Cardiac muscle cell (in vitro differentiated cells and primary cell): ENCODE measurements around the gene PCDHGA4. TPM values are rescaled to one million over a fixed set of nuclear protein-coding genes. Genes with fewer than 3 reads are reported as not detected.

ENCODE experiments used
- polyA plus RNA-seq: library from polyadenylated mRNA; unstranded; fragments of >200 nt; fragmentation: Nextera tagmentation; extraction: Ambion mirVana; gene quantifications from 2 replicates; pipeline ENCODE4 v1.2.1, GENCODE V29; 2016
- total RNA-seq: library from RNA; depleted of rRNA; stranded (reverse); fragments of >200 nt; gene quantifications from 2 replicates; pipeline ENCODE4 v1.2.3, GENCODE V29; 2016

PCDHGA4 gene
- total and polyA plus RNA-seq, 2 experiments from 2014 or later: 0.20 to 1.5 TPM

Other genes with a start within 250 kb of the PCDHGA4 start
Only the 30 nearest of the 36 such genes appear.
- gene PCDHB9, start 167.9 kb upstream of the PCDHGA4 start, total RNA-seq: 7.4 and 7.9 TPM in 2 replicates
- gene PCDHB9, start 167.9 kb upstream of the PCDHGA4 start, polyA plus RNA-seq: 2.5 and 2.9 TPM in 2 replicates
- 8.8 and 10.9 TPM in 2 replicates for gene PCDHB10, start 162.7 kb upstream of the PCDHGA4 start, total RNA-seq
- 7.8 and 9.0 TPM in 2 replicates for gene PCDHB10, start 162.7 kb upstream of the PCDHGA4 start, polyA plus RNA-seq
- 4.7 and 8.6 TPM in 2 replicates for gene PCDHB11, start 155.4 kb upstream of the PCDHGA4 start, total RNA-seq
- gene PCDHB11, start 155.4 kb upstream of the PCDHGA4 start, polyA plus RNA-seq: 2.4 and 3.1 TPM in 2 replicates
- 9.5 and 17.7 TPM in 2 replicates for gene PCDHB12, start 146.3 kb upstream of the PCDHGA4 start, total RNA-seq
- 2.1 and 3.5 TPM in 2 replicates for gene PCDHB12, start 146.3 kb upstream of the PCDHGA4 start, polyA plus RNA-seq
- gene PCDHB13, start 141.1 kb upstream of the PCDHGA4 start, total RNA-seq: 7.8 and 8.4 TPM in 2 replicates
- 1.3 and 3.1 TPM in 2 replicates for gene PCDHB13, start 141.1 kb upstream of the PCDHGA4 start, polyA plus RNA-seq
- 17.3 and 21.2 TPM in 2 replicates for gene PCDHB14, start 131.7 kb upstream of the PCDHGA4 start, total RNA-seq
- gene PCDHB14, start 131.7 kb upstream of the PCDHGA4 start, polyA plus RNA-seq: 8.1 and 11.8 TPM in 2 replicates
- gene PCDHB15, start 109.6 kb upstream of the PCDHGA4 start, total RNA-seq: 21.3 and 32.4 TPM in 2 replicates
- 13.3 and 19.3 TPM in 2 replicates for gene PCDHB15, start 109.6 kb upstream of the PCDHGA4 start, polyA plus RNA-seq
- 0.42 TPM in 1 of 2 replicates, not detected in the other for gene SLC25A2, start 51.0 kb upstream of the PCDHGA4 start, total RNA-seq
- gene SLC25A2, start 51.0 kb upstream of the PCDHGA4 start, polyA plus RNA-seq: not detected in 2 replicates
- 93.8 and 124 TPM in 2 replicates for gene TAF7, start 34.2 kb upstream of the PCDHGA4 start, total RNA-seq
- 165 and 215 TPM in 2 replicates for gene TAF7, start 34.2 kb upstream of the PCDHGA4 start, polyA plus RNA-seq
- 1.7 and 2.3 TPM in 2 replicates for gene PCDHGA1, start 24.5 kb upstream of the PCDHGA4 start, total RNA-seq
- gene PCDHGA1, start 24.5 kb upstream of the PCDHGA4 start, polyA plus RNA-seq: 0.40 and 1.2 TPM in 2 replicates
- gene PCDHGA2, start 16.3 kb upstream of the PCDHGA4 start, total RNA-seq: 0.95 and 1.8 TPM in 2 replicates
- gene PCDHGA2, start 16.3 kb upstream of the PCDHGA4 start, polyA plus RNA-seq: 0.18 and 1.1 TPM in 2 replicates
- 1.5 and 3.2 TPM in 2 replicates for gene PCDHGA3, start 11.2 kb upstream of the PCDHGA4 start, total RNA-seq
- gene PCDHGA3, start 11.2 kb upstream of the PCDHGA4 start, polyA plus RNA-seq: 1.4 and 2.2 TPM in 2 replicates
- gene PCDHGB1, start 4.9 kb upstream of the PCDHGA4 start, total RNA-seq: 1.8 and 3.7 TPM in 2 replicates
- 0.32 and 0.46 TPM in 2 replicates for gene PCDHGB1, start 4.9 kb upstream of the PCDHGA4 start, polyA plus RNA-seq
- gene PCDHGB2, start 5.0 kb downstream of the PCDHGA4 start, total RNA-seq: 2.7 and 3.0 TPM in 2 replicates
- gene PCDHGB2, start 5.0 kb downstream of the PCDHGA4 start, polyA plus RNA-seq: 1.0 and 2.8 TPM in 2 replicates
- 1.1 and 1.2 TPM in 2 replicates for gene PCDHGA5, start 9.1 kb downstream of the PCDHGA4 start, total RNA-seq
- 0.09 TPM in 1 of 2 replicates, not detected in the other for gene PCDHGA5, start 9.1 kb downstream of the PCDHGA4 start, polyA plus RNA-seq
- 0.71 and 1.2 TPM in 2 replicates for gene PCDHGB3, start 15.2 kb downstream of the PCDHGA4 start, total RNA-seq
- 0.27 TPM in 1 of 2 replicates, not detected in the other for gene PCDHGB3, start 15.2 kb downstream of the PCDHGA4 start, polyA plus RNA-seq
- 0.66 and 0.88 TPM in 2 replicates for gene PCDHGA6, start 18.9 kb downstream of the PCDHGA4 start, total RNA-seq
- not detected in 2 replicates for gene PCDHGA6, start 18.9 kb downstream of the PCDHGA4 start, polyA plus RNA-seq
- 1.0 and 1.2 TPM in 2 replicates for gene PCDHGA7, start 27.7 kb downstream of the PCDHGA4 start, total RNA-seq
- gene PCDHGA7, start 27.7 kb downstream of the PCDHGA4 start, polyA plus RNA-seq: 0.20 TPM in 1 of 2 replicates, not detected in the other
- 17.4 and 23.5 TPM in 2 replicates for gene PCDHGB4, start 32.7 kb downstream of the PCDHGA4 start, total RNA-seq
- 9.9 and 12.5 TPM in 2 replicates for gene PCDHGB4, start 32.7 kb downstream of the PCDHGA4 start, polyA plus RNA-seq
- 2.3 and 2.5 TPM in 2 replicates for gene PCDHGA8, start 37.6 kb downstream of the PCDHGA4 start, total RNA-seq
- 0.37 and 1.0 TPM in 2 replicates for gene PCDHGA8, start 37.6 kb downstream of the PCDHGA4 start, polyA plus RNA-seq
- 1.2 and 2.6 TPM in 2 replicates for gene PCDHGB5, start 42.9 kb downstream of the PCDHGA4 start, total RNA-seq
- gene PCDHGB5, start 42.9 kb downstream of the PCDHGA4 start, polyA plus RNA-seq: 0.66 TPM in 1 of 2 replicates, not detected in the other
- gene PCDHGA9, start 47.8 kb downstream of the PCDHGA4 start, total RNA-seq: 1.1 and 1.8 TPM in 2 replicates
- 0.04 and 0.70 TPM in 2 replicates for gene PCDHGA9, start 47.8 kb downstream of the PCDHGA4 start, polyA plus RNA-seq
- gene PCDHGB6, start 53.0 kb downstream of the PCDHGA4 start, total RNA-seq: 28.7 and 48.6 TPM in 2 replicates
- gene PCDHGB6, start 53.0 kb downstream of the PCDHGA4 start, polyA plus RNA-seq: 26.1 and 44.1 TPM in 2 replicates
- 4.5 and 7.3 TPM in 2 replicates for gene PCDHGA10, start 58.0 kb downstream of the PCDHGA4 start, total RNA-seq
- 1.1 and 1.4 TPM in 2 replicates for gene PCDHGA10, start 58.0 kb downstream of the PCDHGA4 start, polyA plus RNA-seq
- 11.3 and 19.9 TPM in 2 replicates for gene PCDHGB7, start 62.7 kb downstream of the PCDHGA4 start, total RNA-seq
- 8.4 and 12.3 TPM in 2 replicates for gene PCDHGB7, start 62.7 kb downstream of the PCDHGA4 start, polyA plus RNA-seq
- 3.6 and 5.0 TPM in 2 replicates for gene PCDHGA11, start 66.0 kb downstream of the PCDHGA4 start, total RNA-seq
- gene PCDHGA11, start 66.0 kb downstream of the PCDHGA4 start, polyA plus RNA-seq: 0.64 and 1.7 TPM in 2 replicates
- 1.7 and 6.1 TPM in 2 replicates for gene PCDHGA12, start 75.5 kb downstream of the PCDHGA4 start, total RNA-seq
- gene PCDHGA12, start 75.5 kb downstream of the PCDHGA4 start, polyA plus RNA-seq: 0.45 and 0.52 TPM in 2 replicates
- 23.6 and 29.9 TPM in 2 replicates for gene PCDHGC3, start 120.9 kb downstream of the PCDHGA4 start, total RNA-seq
- 23.0 and 29.8 TPM in 2 replicates for gene PCDHGC3, start 120.9 kb downstream of the PCDHGA4 start, polyA plus RNA-seq
- 1.1 and 7.9 TPM in 2 replicates for gene PCDHGC4, start 130.0 kb downstream of the PCDHGA4 start, total RNA-seq
- gene PCDHGC4, start 130.0 kb downstream of the PCDHGA4 start, polyA plus RNA-seq: 0.84 and 2.9 TPM in 2 replicates
- 0.74 and 2.2 TPM in 2 replicates for gene PCDHGC5, start 134.1 kb downstream of the PCDHGA4 start, total RNA-seq
- not detected in 2 replicates for gene PCDHGC5, start 134.1 kb downstream of the PCDHGA4 start, polyA plus RNA-seq